ENCODE data around the gene SLC35G3. TPM values are rescaled to one million over a fixed set of nuclear protein-coding genes. Genes with fewer than 3 reads are reported as not detected.

SLC35G3 gene
- total and polyA plus RNA-seq, 2 of the 8 experiments (the other 6 are each of a cell fraction or from before 2014, with no cell fraction given): not detected

GRCh38 chr17:35154196-35155165 is 39.7 kb downstream of the SLC35G3 start:
- Histone ChIP-seq H2AFZ (ENCODE audit: low read length) (no peak overlapping the region), H3K23me2 (ENCODE audit: low read depth, low read length) (no peaks in the 10 kb centered on the region), H2BK20ac (ENCODE audit: low read length) (no peak overlapping the region), H4K5ac (ENCODE audit: insufficient read length, low read depth, low read length) (no peak overlapping the region), H2BK5ac (ENCODE audit: low read depth, low read length) (no peak overlapping the region), H3K4me3 (ENCODE audit: extremely low read depth in 1 of 4, insufficient read depth in 2 of 4, low read depth in 3 of 4, low read length in 4 of 4) (no peak overlapping the region), H3K36me3 (ENCODE audit: control insufficient read depth in 2 of 4, insufficient read depth in 4 of 4, low read length in 3 of 4) (no peaks in the 10 kb centered on the region), H3K27ac (ENCODE audit: low read depth, low read length) (no peak overlapping the region), H3K79me1 (ENCODE audit: low read depth, low read length) (no peaks in the 10 kb centered on the region; the same call in 1 of the 2 replicates), H3K14ac (ENCODE audit: insufficient read length) (no peak overlapping the region), H3K79me2 (ENCODE audit: control insufficient read depth in 1 of 2, insufficient read depth in 2 of 2, low read length in 2 of 2) (no peaks in the 10 kb centered on the region), H3K4me2 (ENCODE audit: insufficient read depth in 1 of 2, low read depth in 2 of 2, low read length in 2 of 2) (no peak overlapping the region), H3K9ac (replicated peaks in 1 of 4; ENCODE audit: extremely low read depth in 1 of 4, low read depth in 3 of 4, low read length in 3 of 4) (no peak overlapping the region), H3K9me3 (ENCODE audit: insufficient read depth in 2 of 2, low read depth in 1 of 2, low read length in 1 of 2) (no peaks in the 10 kb centered on the region), H2BK15ac (ENCODE audit: low read length) (no peak overlapping the region), H2AK5ac (ENCODE audit: low read depth, low read length) (no peak overlapping the region), H3K18ac (ENCODE audit: extremely low read depth, low read length) (no peak overlapping the region), H4K20me1 (replicated peaks in 1 of 2; ENCODE audit: control insufficient read depth in 1 of 2, insufficient read depth in 2 of 2, low read length in 2 of 2) (no peaks in the 10 kb centered on the region), H3K23ac (ENCODE audit: insufficient read length) (no peak overlapping the region), H2BK12ac (ENCODE audit: low read depth, low read length) (peak overlapping the region; percentile 17; the same call in 1 of the 2 replicates), H2BK120ac (replicated peaks; ENCODE audit: low read depth, low read length) (no peak overlapping the region), H3K27me3 (replicated peaks in 1 of 4; ENCODE audit: control insufficient read depth in 3 of 4, extremely low read depth in 1 of 4, insufficient read depth in 3 of 4, low read length in 3 of 4) (no peaks in the 10 kb centered on the region), H4K91ac (replicated peaks; ENCODE audit: insufficient read length, low read length) (no peak overlapping the region), H3K4me1 (replicated peaks in 1 of 4; ENCODE audit: control insufficient read depth in 3 of 4, insufficient read depth in 4 of 4, low read length in 3 of 4) (no peaks in the 10 kb centered on the region), H3K4ac (replicated peaks; ENCODE audit: insufficient read length, low read depth, low read length) (no peak overlapping the region), H3K56ac (replicated peaks; ENCODE audit: insufficient read length, low read depth, low read length) (no peak overlapping the region), H4K8ac (ENCODE audit: extremely low read depth, insufficient read depth, low read length) (no peak overlapping the region; the same call in 1 of the 2 replicates)
- FAIRE-seq (no peak), DNase-seq (ENCODE audit: low read depth in 1 of 2, low spot score in 2 of 2) (no peak)
- ChIA-PET POLR2A (ENCODE audit: partially characterized antibody) (no interaction called here), CTCF (ENCODE audit: partially characterized antibody) (interaction anchor here (0.9 to 1.0 kb wide), 2 partner anchors 9 to 18 kb away, joined by 3 read pairs; no protein-coding TSS in a partner anchor)
- whole genome bisulfite sequencing, 2 experiments (ENCODE audit: extremely low coverage in 1 of 2, insufficient coverage in 1 of 2, insufficient read length in 1 of 2, insufficient replicate concordance in 2 of 2, low coverage in 1 of 2, low lambda C conversion rate in 2 of 2, missing lambda C conversion rate in 1 of 2): 90% methylated on average over 13 of the region's 13 CpGs; no CpG with 5 or more reads in 1 of the 2 experiments
- no peak for TF ChIP-seq EP300 (IDR thresholded peaks at IDR 0.05; ENCODE audit: borderline replicate concordance in 1 of 2, low read depth in 2 of 2, low read length in 2 of 2)
- TF ChIP-seq ATF3 (IDR thresholded peaks at IDR 0.05; ENCODE audit: insufficient read depth, low read depth, low read length): no peak
- TF ChIP-seq ATF2 (IDR thresholded peaks at IDR 0.05; ENCODE audit: low read length): no peak
- no peak for TF ChIP-seq BCL11A (IDR thresholded peaks at IDR 0.05; ENCODE audit: low read depth in 2 of 2, low read length in 2 of 2)
- no peak for TF ChIP-seq CBX8 (IDR thresholded peaks at IDR 0.05; ENCODE audit: borderline replicate concordance, low read depth, low read length)
- no peak for TF ChIP-seq TAF7 (optimal IDR thresholded peaks at IDR 0.05; ENCODE audit: borderline replicate concordance, low read depth, low read length)
- TF ChIP-seq TBP (IDR thresholded peaks at IDR 0.05; ENCODE audit: low read depth, low read length): no peak
- no peak for TF ChIP-seq FOSL1 (IDR thresholded peaks at IDR 0.05; ENCODE audit: insufficient read depth, low read depth, low read length)
- TF ChIP-seq CEBPB (IDR thresholded peaks at IDR 0.05; ENCODE audit: low read depth, low read length): no peak
